HCT116 (cell line): ENCODE results near the gene SLC25A21. TPM values are rescaled to one million over a fixed set of nuclear protein-coding genes. Genes with fewer than 3 reads are reported as not detected.

Experiments used
- ATAC-seq: fragments of 200-7000 bp; cut with Tn5 transposase; 2 replicates; pipeline ENCODE4 v1.9.1; 2020; ENCODE audit warnings: mild to moderate bottlenecking, moderate library complexity
- BruUV-seq: library from RNA; stranded (reverse); fragments of 400-500 nt; replicated peaks from 2 replicates; lab custom pipeline; 2021; lab: Mats Ljungman, UMichigan
- CTCF ChIA-PET: fragments of 300-600 bp; sonication (Branson Sonifier 250); formaldehyde crosslinking; loops from one replicate; lab custom pipeline; 2021; ENCODE audit warnings: antibody characterized with exemption; lab: Charles Lee
- POLR2A ChIA-PET: fragments of 300-600, 350-600 bp; sonication (Branson Sonifier 250); formaldehyde crosslinking; loops from one replicate; lab custom pipeline; 2021; ENCODE audit warnings: antibody characterized with exemption; lab: Charles Lee
- RAD21 ChIA-PET, 2 experiments: fragments of 300-600 bp; sonication (Branson Sonifier 250); formaldehyde crosslinking; loops; one replicate each; lab custom pipeline; 2023; ENCODE audit warnings: low total read pairs in 2 of 2; ENCODE audit not compliant: uncharacterized antibody in 2 of 2, unreplicated experiment in 2 of 2, low non-redundant PET in 1 of 2; lab: Charles Lee
- DNase-seq: peaks from one replicate; pipeline ENCODE4 v3.0.0-alpha.2; 2010; ENCODE audit warnings: low read depth, low spot score
- H2AFZ ChIP-seq: fragments of 200-600 bp; shearing (Covaris generic), sonication (generic); 2 replicates; pipeline ENCODE4 v1.6.1; 2017; ENCODE audit warnings: low read depth, mixed run types, mixed read lengths, antibody characterized with exemption, low read length; ENCODE audit not compliant: poor library complexity, severe bottlenecking
- H3K27ac ChIP-seq: 2 replicates; pipeline ENCODE4 v1.5.1; 2012; ENCODE audit warnings: low read depth, low read length
- H3K27me3 ChIP-seq: fragments of 200-600 bp; sonication (generic); 2 replicates; pipeline ENCODE4 v1.6.1; 2016; ENCODE audit warnings: mixed run types, low read length, mixed read lengths; ENCODE audit not compliant: insufficient read depth
- H3K36me3 ChIP-seq, 2 experiments: fragments of 200-500 bp in 1 of 2; fragments of 200-600 bp in 1 of 2; sonication (Bioruptor generic) in 1 of 2; sonication (generic) in 1 of 2; 2 replicates each; pipeline versions ENCODE4 v1.5.1 to v1.6.1; 2014 to 2016; ENCODE audit warnings: low read length in 2 of 2, inconsistent platforms in 1 of 2, mixed read lengths in 1 of 2, mixed run types in 1 of 2; ENCODE audit not compliant: insufficient read depth in 2 of 2, control insufficient read depth in 1 of 2
- H3K4me1 ChIP-seq, 2 experiments: fragments of 200-600 bp in 1 of 2; sonication (generic) in 1 of 2; 2 replicates each; pipeline versions ENCODE4 v1.5.1 to v1.6.1; 2012 to 2017; ENCODE audit warnings: low read length in 2 of 2, inconsistent platforms in 1 of 2, mild to moderate bottlenecking in 1 of 2, mixed read lengths in 1 of 2, mixed run types in 1 of 2, moderate library complexity in 1 of 2; ENCODE audit not compliant: insufficient read depth in 2 of 2, control insufficient read depth in 1 of 2
- H3K4me2 ChIP-seq: fragments of 200-600 bp; sonication (generic); 2 replicates; pipeline ENCODE4 v1.6.1; 2017; ENCODE audit warnings: mixed run types, low read length, mixed read lengths
- H3K4me3 ChIP-seq, 2 experiments: fragments of 200-600 bp in 1 of 2; sonication (generic) in 1 of 2; replicated peaks in 1 of 2; 2 replicates each; pipeline ENCODE4 v1.5.1; 2011 to 2016; ENCODE audit warnings: low read length in 2 of 2, control low read depth in 1 of 2, low read depth in 1 of 2, mild to moderate bottlenecking in 1 of 2, mixed read lengths in 1 of 2, mixed run types in 1 of 2
- H3K79me2 ChIP-seq: fragments of 200-600 bp; sonication (generic); 2 replicates; pipeline ENCODE4 v1.6.1; 2017; ENCODE audit warnings: mild to moderate bottlenecking, mixed run types, low read length, moderate library complexity, mixed read lengths; ENCODE audit not compliant: insufficient read depth
- H3K9ac ChIP-seq: fragments of 200-600 bp; sonication (generic); 2 replicates; pipeline ENCODE4 v1.6.1; 2016; ENCODE audit warnings: low read length, mixed read lengths
- H3K9me2 ChIP-seq: fragments of 200-600 bp; sonication (generic), shearing (Covaris generic); 2 replicates; pipeline ENCODE4 v1.6.1; 2017; ENCODE audit warnings: mixed run types, mild to moderate bottlenecking, moderate library complexity; ENCODE audit not compliant: insufficient read depth
- H3K9me3 ChIP-seq, 2 experiments: fragments of 200-500 bp in 1 of 2; fragments of 200-600 bp in 1 of 2; sonication (Bioruptor generic) in 1 of 2; sonication (generic) in 1 of 2; 2 replicates each; pipeline ENCODE4 v1.6.1; 2014 to 2017; ENCODE audit warnings: low read length in 2 of 2, mixed read lengths in 2 of 2, inconsistent platforms in 1 of 2, low read depth in 1 of 2, mild to moderate bottlenecking in 1 of 2, mixed run types in 1 of 2, moderate library complexity in 1 of 2; ENCODE audit not compliant: control insufficient read depth in 1 of 2, insufficient read depth in 1 of 2
- H4K20me1 ChIP-seq: fragments of 200-600 bp; sonication (generic), shearing (Covaris generic); 2 replicates; pipeline ENCODE4 v1.6.1; 2017; ENCODE audit warnings: mixed run types, mild to moderate bottlenecking, moderate library complexity; ENCODE audit not compliant: insufficient read depth
- ATF3 ChIP-seq: IDR thresholded peaks from 2 replicates; pipeline ENCODE4 v1.6.1; 2012
- CBX3 ChIP-seq: IDR thresholded peaks from 2 replicates; pipeline ENCODE4 v1.6.1; 2012; ENCODE audit warnings: low read depth
- CEBPB ChIP-seq: IDR thresholded peaks from 2 replicates; pipeline ENCODE4 v1.6.1; 2012; ENCODE audit warnings: low read depth
- EGR1 ChIP-seq: IDR thresholded peaks from 2 replicates; pipeline ENCODE4 v1.6.1; 2012; ENCODE audit warnings: low read depth
- EZH2 ChIP-seq: fragments of 200-600 bp; sonication (generic); IDR thresholded peaks from 2 replicates; pipeline ENCODE4 v1.6.1; 2017; ENCODE audit warnings: antibody characterized with exemption, mixed run types
- EZH2phosphoT487 ChIP-seq: fragments of 200-600 bp; IDR thresholded peaks from 2 replicates; pipeline ENCODE4 v1.6.1; 2018; ENCODE audit warnings: antibody characterized with exemption, borderline replicate concordance
- FOSL1 ChIP-seq: IDR thresholded peaks from 2 replicates; pipeline ENCODE4 v1.6.1; 2012; ENCODE audit warnings: low read depth
- JUND ChIP-seq: IDR thresholded peaks from 2 replicates; pipeline ENCODE4 v1.6.1; 2012
- MAX ChIP-seq: IDR thresholded peaks from 2 replicates; pipeline ENCODE4 v1.6.1; 2012
- POLR2A ChIP-seq: IDR thresholded peaks from 2 replicates; pipeline ENCODE4 v1.7.0; 2011; ENCODE audit warnings: borderline replicate concordance; ENCODE audit not compliant: insufficient read depth, insufficient read length; ENCODE audit errors: extremely low read depth
- POLR2AphosphoS5 ChIP-seq: IDR thresholded peaks from 2 replicates; pipeline ENCODE4 v1.6.1; 2011; ENCODE audit warnings: mild to moderate bottlenecking, low read depth, low read length, moderate library complexity
- RAD21 ChIP-seq: IDR thresholded peaks from 2 replicates; pipeline ENCODE4 v1.6.1; 2012; ENCODE audit warnings: low read depth, mild to moderate bottlenecking
- REST ChIP-seq: IDR thresholded peaks from 2 replicates; pipeline ENCODE4 v1.6.1; 2012; ENCODE audit warnings: low read depth
- SIN3A ChIP-seq: IDR thresholded peaks from 2 replicates; pipeline ENCODE4 v1.6.1; 2012; ENCODE audit warnings: low read depth
- SP1 ChIP-seq: IDR thresholded peaks from 2 replicates; pipeline ENCODE4 v1.6.1; 2012; ENCODE audit warnings: low read depth
- SRF ChIP-seq: IDR thresholded peaks from 2 replicates; pipeline ENCODE4 v1.6.1; 2012; ENCODE audit warnings: low read depth
- TCF7L2 ChIP-seq: IDR thresholded peaks from 2 replicates; pipeline ENCODE4 v1.7.0; 2011; ENCODE audit warnings: borderline replicate concordance, inconsistent platforms; ENCODE audit not compliant: insufficient read depth, insufficient read length; ENCODE audit errors: extremely low read depth
- ZFX ChIP-seq: fragments of 450-650 bp; IDR thresholded peaks from 2 replicates; pipeline ENCODE4 v1.6.1; 2017
- ZNF274 ChIP-seq: fragments of 200-500 bp; sonication (Bioruptor generic); IDR thresholded peaks from 2 replicates; pipeline ENCODE4 v1.6.1; 2014; ENCODE audit warnings: mild to moderate bottlenecking, low read depth, low read length, inconsistent platforms
- intact Hi-C: fragments of 100-400 bp; cut with micrococcal nuclease; formaldehyde crosslinking; loops from 2 replicates; pipeline ENCODE4 v1.10.0; 2022
- total RNA-seq: library from RNA; stranded (reverse); gene quantifications from one replicate; pipeline ENCODE4 v1.2.1, GENCODE V29; 2021; ENCODE audit not compliant: unreplicated experiment

Gene SLC25A21
- total RNA-seq, 1 experiment from 2014 or later, result 3.5 TPM

GRCh38 chr14:36820901-36821300 lies 351.5 kb downstream of the SLC25A21 start:
- TF ChIP-seq MAX, result no peak
- TF ChIP-seq POLR2A, result no peak
- no peak for TF ChIP-seq ZNF274
- no peak for TF ChIP-seq EZH2
- TF ChIP-seq SIN3A, result no peak
- TF ChIP-seq, all 23 proteins: peak for 0
- CTCF ChIA-PET, result no interaction called here
- intact Hi-C loops, result no loop called here
- no peaks in the 10 kb centered on the region; a peak in 1 of 4 replicates for H3K4me1 ChIP-seq
- DNase-seq, result no peak
- POLR2A ChIA-PET, result no interaction called here
- 0 out of 2 replicates have a peak, but pooled peaks cover 3% of the 10 kb centered on the region for H3K27me3 ChIP-seq
- no TSS peak for BruUV-seq
- H3K27ac ChIP-seq, result no peak overlapping the region
- H3K36me3 ChIP-seq, result no peaks in the 10 kb centered on the region
- H4K20me1 ChIP-seq, result no peaks in the 10 kb centered on the region
- ATAC-seq, result no peak
- no peak overlapping the region for H3K4me2 ChIP-seq
- H3K4me3 ChIP-seq, result no peak overlapping the region
- H3K9me2 ChIP-seq, result no peaks in the 10 kb centered on the region
- RAD21 ChIA-PET, result no interaction called here
- no peak overlapping the region for H2AFZ ChIP-seq
- no peaks in the 10 kb centered on the region for H3K79me2 ChIP-seq
- no peak overlapping the region for H3K9ac ChIP-seq
- H3K9me3 ChIP-seq, result no peaks in the 10 kb centered on the region

- H3K9ac ChIP-seq, result no peak overlapping the region
- H3K4me3 ChIP-seq, result no peak overlapping the region
- intact Hi-C loops, result no loop called here
- H4K20me1 ChIP-seq, result no peaks in the 10 kb centered on the region
- no peaks in the 10 kb centered on the region for H3K9me3 ChIP-seq
- no TSS peak for BruUV-seq
- ChIA-PET POLR2A (no interaction called here), CTCF (no interaction called here), RAD21 (no interaction called here)
- 0 out of 2 replicates have a peak, but pooled peaks cover 3% of the 10 kb centered on the region for H3K27me3 ChIP-seq
- no peak overlapping the region for H3K4me2 ChIP-seq
- no peaks in the 10 kb centered on the region for H3K36me3 ChIP-seq
- H3K4me1 ChIP-seq, result no peaks in the 10 kb centered on the region; a peak in 1 of 4 replicates
- H2AFZ ChIP-seq, result no peak overlapping the region
- ATAC-seq (no peak), DNase-seq (no peak)
- no peaks in the 10 kb centered on the region for H3K79me2 ChIP-seq
- no peak overlapping the region for H3K27ac ChIP-seq
- H3K9me2 ChIP-seq, result no peaks in the 10 kb centered on the region
- TF ChIP-seq SP1 (no peak), ZFX (no peak), SIN3A (no peak), SRF (no peak), CEBPB (no peak), EGR1 (no peak), MAX (no peak), EZH2phosphoT487 (no peak), FOSL1 (no peak), JUND (no peak), REST (no peak), ATF3 (no peak), CBX3 (no peak), POLR2AphosphoS5 (no peak), POLR2A (no peak), TCF7L2 (no peak), RAD21 (no peak)
Observed at GRCh38 chr14:36820111-36820709, 352.2 kb downstream of the SLC25A21 start.
